H1 (cell line): ENCODE results near the gene PRKAA1. TPM values are rescaled to one million over a fixed set of nuclear protein-coding genes. Genes with fewer than 3 reads are reported as not detected.

Experiments
- CTCF ChIA-PET: fragments of 300-600 bp; sonication (Branson Sonifier 250); formaldehyde crosslinking; loops from one replicate; lab custom pipeline; 2021; ENCODE audit not compliant: partially characterized antibody; lab: Charles Lee
- POLR2A ChIA-PET: fragments of 300-600 bp; sonication (Branson Sonifier 250); formaldehyde crosslinking; loops from one replicate; lab custom pipeline; 2021; ENCODE audit warnings: inconsistent platforms; ENCODE audit not compliant: partially characterized antibody; lab: Charles Lee
- DNase-seq, 2 experiments: peaks; one replicate each; pipeline versions ENCODE4 v3.0.0 to v3.0.0-alpha.2; 2010 to 2022; ENCODE audit warnings: low spot score in 2 of 2, low read depth in 1 of 2, mixed read lengths in 1 of 2
- FAIRE-seq: peaks from 2 replicates; lab custom pipeline; 2011; peaks lifted over from hg19 to GRCh38; lab: Jason Lieb, UNC
- H2AFZ ChIP-seq: 2 replicates; pipeline ENCODE4 v1.8.1; 2012; ENCODE audit warnings: low read length, inconsistent platforms
- H2AK5ac ChIP-seq: 2 replicates; pipeline ENCODE4 v1.6.1; 2013; ENCODE audit warnings: low read depth, low read length
- H2BK120ac ChIP-seq: replicated peaks from 2 replicates; pipeline ENCODE3; 2013; ENCODE audit warnings: low read depth, low read length, inconsistent platforms
- H2BK12ac ChIP-seq: 2 replicates; pipeline ENCODE4 v1.6.1; 2013; ENCODE audit warnings: low read depth, low read length
- H2BK15ac ChIP-seq: 2 replicates; pipeline ENCODE4 v1.6.1; 2013; ENCODE audit warnings: low read length
- H2BK20ac ChIP-seq: 2 replicates; pipeline ENCODE4 v1.6.1; 2013; ENCODE audit warnings: low read length
- H2BK5ac ChIP-seq: 2 replicates; pipeline ENCODE4 v1.6.1; 2013; ENCODE audit warnings: low read depth, low read length
- H3K14ac ChIP-seq: 2 replicates; pipeline ENCODE4 v1.6.1; 2013; ENCODE audit warnings: inconsistent platforms; ENCODE audit not compliant: insufficient read length
- H3K18ac ChIP-seq: 2 replicates; pipeline ENCODE4 v1.6.1; 2013; ENCODE audit warnings: low read length; ENCODE audit errors: extremely low read depth
- H3K23ac ChIP-seq: 2 replicates; pipeline ENCODE4 v1.6.1; 2013; ENCODE audit warnings: inconsistent platforms; ENCODE audit not compliant: insufficient read length
- H3K23me2 ChIP-seq: 2 replicates; pipeline ENCODE4 v1.6.1; 2013; ENCODE audit warnings: low read depth, low read length
- H3K27ac ChIP-seq: 2 replicates; pipeline ENCODE4 v1.6.1; 2011; ENCODE audit warnings: low read depth, low read length, inconsistent platforms
- H3K27me3 ChIP-seq, 4 experiments: replicated peaks in 1 of 4; 1 replicate in 1 of 4; 2 replicates in 3 of 4; pipeline versions ENCODE4 v1.6.1 to v1.8.1; 2011 to 2013; ENCODE audit warnings: low read length in 3 of 4, mild to moderate bottlenecking in 3 of 4, inconsistent platforms in 2 of 4, mixed read lengths in 2 of 4, moderate library complexity in 1 of 4; ENCODE audit not compliant: control insufficient read depth in 3 of 4, insufficient read depth in 3 of 4; ENCODE audit errors: extremely low read depth in 1 of 4
- H3K36me3 ChIP-seq, 4 experiments: 2 replicates each; pipeline versions ENCODE4 v1.6.1 to v1.8.1; 2011 to 2013; ENCODE audit warnings: mild to moderate bottlenecking in 4 of 4, low read length in 3 of 4, moderate library complexity in 2 of 4, control low read depth in 1 of 4, inconsistent platforms in 1 of 4; ENCODE audit not compliant: insufficient read depth in 4 of 4, control insufficient read depth in 2 of 4
- H3K4ac ChIP-seq: replicated peaks from 2 replicates; pipeline ENCODE3; 2013; ENCODE audit warnings: low read length, low read depth, mixed read lengths, inconsistent platforms; ENCODE audit not compliant: insufficient read length
- H3K4me1 ChIP-seq, 4 experiments: replicated peaks in 1 of 4; 1 replicate in 1 of 4; 2 replicates in 3 of 4; pipeline versions ENCODE4 v1.6.1 to v1.8.1; 2011 to 2013; ENCODE audit warnings: low read length in 3 of 4, inconsistent platforms in 2 of 4, mixed read lengths in 1 of 4; ENCODE audit not compliant: insufficient read depth in 4 of 4, control insufficient read depth in 3 of 4
- H3K4me2 ChIP-seq, 2 experiments: 2 replicates each; pipeline versions ENCODE4 v1.6.1 to v1.8.1; 2011 to 2013; ENCODE audit warnings: low read depth in 2 of 2, low read length in 2 of 2, control low read depth in 1 of 2, inconsistent platforms in 1 of 2, mild to moderate bottlenecking in 1 of 2; ENCODE audit not compliant: insufficient read depth in 1 of 2
- H3K4me3 ChIP-seq, 4 experiments: fragments of 200-600, 300-600 bp in 1 of 4; sonication (generic), shearing (Covaris generic), sonication (Bioruptor Twin) in 1 of 4; 2 replicates each; pipeline versions ENCODE4 v1.5.1 to v1.8.1; 2011 to 2016; ENCODE audit warnings: low read length in 4 of 4, low read depth in 3 of 4, control low read depth in 2 of 4, inconsistent platforms in 2 of 4, mild to moderate bottlenecking in 2 of 4, mixed read lengths in 1 of 4, moderate library complexity in 1 of 4; ENCODE audit not compliant: insufficient read depth in 2 of 4; ENCODE audit errors: extremely low read depth in 1 of 4
- H3K56ac ChIP-seq: replicated peaks from 2 replicates; pipeline ENCODE3; 2013; ENCODE audit warnings: low read depth, mild to moderate bottlenecking, mixed read lengths, low read length, inconsistent platforms; ENCODE audit not compliant: insufficient read length
- H3K79me1 ChIP-seq: 2 replicates; pipeline ENCODE4 v1.6.1; 2013; ENCODE audit warnings: low read depth, low read length, control low read depth
- H3K79me2 ChIP-seq, 2 experiments: 2 replicates each; pipeline versions ENCODE4 v1.6.1 to v1.8.1; 2012 to 2013; ENCODE audit warnings: low read length in 2 of 2, mild to moderate bottlenecking in 2 of 2, inconsistent platforms in 1 of 2; ENCODE audit not compliant: insufficient read depth in 2 of 2, control insufficient read depth in 1 of 2
- H3K9ac ChIP-seq, 4 experiments: replicated peaks in 1 of 4; 1 replicate in 1 of 4; 2 replicates in 3 of 4; pipeline versions ENCODE4 v1.6.1 to v1.8.1; 2011 to 2013; ENCODE audit warnings: low read depth in 3 of 4, low read length in 3 of 4, control low read depth in 2 of 4, mild to moderate bottlenecking in 2 of 4, moderate library complexity in 2 of 4, inconsistent platforms in 1 of 4; ENCODE audit errors: extremely low read depth in 1 of 4
- H3K9me3 ChIP-seq, 2 experiments: 2 replicates each; pipeline versions ENCODE4 v1.6.1 to v1.8.1; 2012 to 2013; ENCODE audit warnings: mild to moderate bottlenecking in 2 of 2, moderate library complexity in 2 of 2, control low read depth in 1 of 2, inconsistent platforms in 1 of 2, low read depth in 1 of 2, low read length in 1 of 2, mixed read lengths in 1 of 2; ENCODE audit not compliant: insufficient read depth in 2 of 2
- H4K20me1 ChIP-seq, 2 experiments: replicated peaks in 1 of 2; 2 replicates each; pipeline versions ENCODE3 to v1.8.1; 2011 to 2013; ENCODE audit warnings: inconsistent platforms in 2 of 2, low read length in 2 of 2, mild to moderate bottlenecking in 1 of 2; ENCODE audit not compliant: insufficient read depth in 2 of 2, control insufficient read depth in 1 of 2
- H4K5ac ChIP-seq: 2 replicates; pipeline ENCODE4 v1.6.1; 2013; ENCODE audit warnings: low read length, low read depth, mixed read lengths, inconsistent platforms; ENCODE audit not compliant: insufficient read length
- H4K8ac ChIP-seq: 2 replicates; pipeline ENCODE4 v1.8.0; 2013; ENCODE audit warnings: mild to moderate bottlenecking, moderate library complexity, low read length, inconsistent platforms; ENCODE audit not compliant: insufficient read depth; ENCODE audit errors: extremely low read depth
- H4K91ac ChIP-seq: replicated peaks from 2 replicates; pipeline ENCODE3; 2013; ENCODE audit warnings: low read length, mixed read lengths, inconsistent platforms; ENCODE audit not compliant: insufficient read length
- BACH1 ChIP-seq: IDR thresholded peaks from 2 replicates; pipeline ENCODE4 v1.6.1; 2012; ENCODE audit warnings: low read length, improper control_type of control experiment
- CHD2 ChIP-seq: IDR thresholded peaks from 2 replicates; pipeline ENCODE4 v1.6.1; 2012; ENCODE audit warnings: low read length, improper control_type of control experiment
- EGR1 ChIP-seq: IDR thresholded peaks from 2 replicates; pipeline ENCODE4 v1.6.1; 2011; ENCODE audit warnings: low read depth, low read length, borderline replicate concordance
- GABPA ChIP-seq: IDR thresholded peaks from 2 replicates; pipeline ENCODE4 v1.6.1; 2011; ENCODE audit warnings: mild to moderate bottlenecking, low read length, moderate library complexity, borderline replicate concordance; ENCODE audit not compliant: insufficient read depth
- GTF2F1 ChIP-seq: IDR thresholded peaks from 2 replicates; pipeline ENCODE4 v1.6.1; 2012; ENCODE audit warnings: low read depth, low read length, improper control_type of control experiment, borderline replicate concordance
- HDAC2 ChIP-seq, 2 experiments: fragments of 300-600 bp in 1 of 2; sonication (generic) in 1 of 2; IDR thresholded peaks; 2 replicates each; pipeline ENCODE4 v1.6.1; 2011 to 2012; ENCODE audit warnings: low read depth in 2 of 2, low read length in 2 of 2, mild to moderate bottlenecking in 2 of 2, moderate library complexity in 2 of 2, borderline replicate concordance in 1 of 2, inconsistent platforms in 1 of 2
- NANOG ChIP-seq: IDR thresholded peaks from 2 replicates; pipeline ENCODE4 v1.6.1; 2011; ENCODE audit warnings: low read length, low read depth, mild to moderate bottlenecking, inconsistent platforms; ENCODE audit not compliant: insufficient read depth, poor library complexity, severe bottlenecking
- POLR2A ChIP-seq, 2 experiments: IDR thresholded peaks; 1 replicate in 1 of 2; 2 replicates in 1 of 2; pipeline ENCODE4 v1.6.1; 2011; ENCODE audit warnings: low read depth in 2 of 2, low read length in 2 of 2, mild to moderate bottlenecking in 2 of 2; ENCODE audit errors: control extremely low read depth in 1 of 2
- RAD21 ChIP-seq, 2 experiments: IDR thresholded peaks in 1 of 2; conservative IDR thresholded peaks in 1 of 2; 2 replicates each; pipeline ENCODE4 v1.6.1; 2011; ENCODE audit warnings: low read depth in 2 of 2, low read length in 2 of 2, improper control_type of control experiment in 1 of 2, inconsistent platforms in 1 of 2, mild to moderate bottlenecking in 1 of 2, moderate library complexity in 1 of 2
- RFX5 ChIP-seq: IDR thresholded peaks from 2 replicates; pipeline ENCODE4 v1.6.1; 2011; ENCODE audit warnings: low read depth, low read length, improper control_type of control experiment, borderline replicate concordance
- SUZ12 ChIP-seq: fragments of 200-600 bp; sonication (generic); IDR thresholded peaks from 2 replicates; pipeline ENCODE4 v1.6.1; 2012; ENCODE audit warnings: mild to moderate bottlenecking, inconsistent platforms, low read length, moderate library complexity, mixed read lengths
- WGBS, 2 experiments: shearing (Covaris generic) in 1 of 2; methylation state at CpG; one replicate each; pipeline versions ENCODE4 v1.1.6 to v1.1.7; 2013 to 2015; ENCODE audit warnings: low lambda C conversion rate in 2 of 2, mixed read lengths in 2 of 2, inconsistent platforms in 1 of 2, low coverage in 1 of 2, missing lambda C conversion rate in 1 of 2; ENCODE audit not compliant: insufficient replicate concordance in 2 of 2, insufficient coverage in 1 of 2, insufficient read length in 1 of 2; ENCODE audit errors: extremely low coverage in 1 of 2, missing lambda C conversion rate in 1 of 2; 5-methylcytosine and 5-hydroxymethylcytosine counted together
- polyA plus RNA-seq, 7 experiments: library from polyadenylated mRNA; depleted of rRNA in 3 of 7; stranded (reverse) in 5 of 7; unstranded in 2 of 7; fragments of >200 nt in 5 of 7; fragments of 200-250 nt in 2 of 7; gene quantifications; 1 replicate in 5 of 7; 2 replicates in 1 of 7; 4 replicates in 1 of 7; pipeline versions ENCODE4 v1.2.1 to v1.2.3, GENCODE V29; 2011 to 2013; ENCODE audit warnings: missing spikeins in 2 of 7, mixed read lengths in 2 of 7
- total RNA-seq: library from RNA; stranded (reverse); fragmentation: NEBNext Ultra II Directional; extraction: Animal tissue kit (Norgen Biotek cat#: 25700); gene quantifications from 2 replicates; pipeline ENCODE4 v1.2.1, GENCODE V29; 2021
- TF ChIP-seq, protein P1 (sequence below): IDR thresholded peaks from 2 replicates; pipeline ENCODE4 v1.6.1; 2012; ENCODE audit warnings: low read length, inconsistent platforms

PRKAA1 gene
- total and polyA plus RNA-seq, 2 of the 8 experiments (the other 6 are each of a cell fraction or from before 2014, with no cell fraction given), result 10.4 to 33.1 TPM

DNA sequence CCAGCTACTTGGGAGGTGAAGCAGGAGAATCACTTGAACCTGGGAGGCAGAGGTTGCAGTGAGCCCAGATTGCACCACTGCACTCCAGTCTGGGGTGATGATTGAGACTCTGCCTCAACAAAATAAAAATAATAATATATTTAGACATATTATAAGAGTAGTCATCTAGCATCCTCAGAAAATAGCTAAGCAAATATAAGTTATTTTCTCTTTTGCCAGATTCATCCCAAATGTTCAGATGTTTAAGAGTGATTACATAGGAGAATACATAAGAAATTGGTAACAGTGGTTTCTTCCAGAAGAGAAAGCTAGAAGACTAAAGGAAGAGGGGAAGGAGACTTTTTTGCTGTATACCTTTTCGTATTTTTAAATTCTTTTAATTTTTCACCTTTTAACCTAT, 20.0 kb downstream of the PRKAA1 start:
- Histone ChIP-seq H3K23ac (no peak overlapping the region), H3K36me3 (peaks cover 6 to 27% (median 9%) of the 10 kb centered on the region in 4 experiments; a peak in 6 of 8 replicates), H4K5ac (no peak overlapping the region), H2BK120ac (no peak overlapping the region), H2AK5ac (no peak overlapping the region), H2BK12ac (no peak overlapping the region), H3K79me2 (peaks cover 0 to 50% of the 10 kb centered on the region in 2 experiments; a peak in 2 of 4 replicates), H2AFZ (no peak overlapping the region), H3K4me2 (no peak overlapping the region), H3K79me1 (peaks cover 5% of the 10 kb centered on the region), H3K4me3 (no peak overlapping the region), H3K4me1 (no peaks in the 10 kb centered on the region), H3K27ac (no peak overlapping the region), H2BK5ac (no peak overlapping the region), H4K8ac (no peak overlapping the region), H4K91ac (no peak overlapping the region), H2BK15ac (no peak overlapping the region), H3K27me3 (no peaks in the 10 kb centered on the region), H3K23me2 (no peaks in the 10 kb centered on the region), H3K56ac (no peak overlapping the region), H3K14ac (no peak overlapping the region), H4K20me1 (peaks cover 0 to 3% of the 10 kb centered on the region in 2 experiments), H3K4ac (no peak overlapping the region), H2BK20ac (no peak overlapping the region), H3K18ac (no peak overlapping the region), H3K9ac (no peak overlapping the region), H3K9me3 (no peaks in the 10 kb centered on the region)
- DNase-seq, result no peak
- no peak for FAIRE-seq
- POLR2A ChIA-PET, result interaction anchor here (0.5 to 1.9 kb wide), 5 partner anchors 13 to 57 kb away, joined by 3 to 8 read pairs (median 4); partner anchors contain the start of gene RPL37
- 95 to 100% methylated on average over 1 of the region's 1 CpG for WGBS, 2 experiments
- CTCF ChIA-PET, result interaction anchor here (0.6 to 1.6 kb wide), 3 partner anchors 10 to 1170 kb away, joined by 3 to 5 read pairs (median 3); no protein-coding TSS in a partner anchor
- TF ChIP-seq EGR1, result no peak
- TF ChIP-seq, protein P1, sequence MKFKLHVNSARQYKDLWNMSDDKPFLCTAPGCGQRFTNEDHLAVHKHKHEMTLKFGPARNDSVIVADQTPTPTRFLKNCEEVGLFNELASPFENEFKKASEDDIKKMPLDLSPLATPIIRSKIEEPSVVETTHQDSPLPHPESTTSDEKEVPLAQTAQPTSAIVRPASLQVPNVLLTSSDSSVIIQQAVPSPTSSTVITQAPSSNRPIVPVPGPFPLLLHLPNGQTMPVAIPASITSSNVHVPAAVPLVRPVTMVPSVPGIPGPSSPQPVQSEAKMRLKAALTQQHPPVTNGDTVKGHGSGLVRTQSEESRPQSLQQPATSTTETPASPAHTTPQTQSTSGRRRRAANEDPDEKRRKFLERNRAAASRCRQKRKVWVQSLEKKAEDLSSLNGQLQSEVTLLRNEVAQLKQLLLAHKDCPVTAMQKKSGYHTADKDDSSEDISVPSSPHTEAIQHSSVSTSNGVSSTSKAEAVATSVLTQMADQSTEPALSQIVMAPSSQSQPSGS, result no peak
- no peak for TF ChIP-seq GABPA
- TF ChIP-seq POLR2A (IDR thresholded peaks at IDR 0.05; ENCODE audit: control extremely low read depth in 1 of 2, low read depth in 2 of 2, low read length in 2 of 2), result no peak
- no peak for TF ChIP-seq CHD2
- TF ChIP-seq HDAC2 (IDR thresholded peaks at IDR 0.05; ENCODE audit: borderline replicate concordance in 1 of 2, low read depth in 2 of 2, low read length in 2 of 2), result no peak
- no peak for TF ChIP-seq RFX5
- no peak for TF ChIP-seq RAD21 (IDR thresholded peaks at IDR 0.05 in 1 of 2, conservative IDR thresholded peaks at IDR 0.05 in 1 of 2; ENCODE audit: low read depth in 2 of 2, low read length in 2 of 2)
- no peak for TF ChIP-seq BACH1
- no peak for TF ChIP-seq SUZ12
- TF ChIP-seq NANOG, result no peak
- TF ChIP-seq GTF2F1, result no peak
